HL-60 (cell line): Measurements from ENCODE around the gene NFATC2IP.

Experiments used
- DNase-seq, 2 experiments: peaks; one replicate each; pipeline ENCODE4 v3.0.0-alpha.2; 2010 to 2020; ENCODE audit warnings: low read depth in 1 of 2, low spot score in 1 of 2
- H3K27ac ChIP-seq: fragments of 250-450 bp; sonication (Bioruptor Pico); replicated peaks from 2 replicates; pipeline ENCODE4 v1.5.1; 2020; ENCODE audit warnings: mild to moderate bottlenecking, moderate library complexity
- H3K27me3 ChIP-seq: fragments of 250-450 bp; sonication (Bioruptor Pico); 2 replicates; pipeline ENCODE4 v1.5.1; 2021; ENCODE audit warnings: mild to moderate bottlenecking, moderate library complexity; ENCODE audit not compliant: insufficient read depth, poor library complexity, severe bottlenecking
- H3K4me3 ChIP-seq: replicated peaks from 2 replicates; pipeline ENCODE4 v1.5.1; 2011; ENCODE audit warnings: mild to moderate bottlenecking, control low read depth, low read length; ENCODE audit not compliant: insufficient read depth
- CTCF ChIP-seq: IDR thresholded peaks from one replicate; pipeline ENCODE4 v1.5.1; 2011; ENCODE audit warnings: low read length, control low read depth, inconsistent platforms; ENCODE audit not compliant: insufficient read depth
- GABPA ChIP-seq: IDR thresholded peaks from 2 replicates; pipeline ENCODE4 v1.6.1; 2012; ENCODE audit warnings: low read depth
- POLR2AphosphoS5 ChIP-seq: IDR thresholded peaks from 2 replicates; pipeline ENCODE4 v1.6.1; 2012; ENCODE audit warnings: low read depth
- SPI1 ChIP-seq: IDR thresholded peaks from 2 replicates; pipeline ENCODE4 v1.6.1; 2012; ENCODE audit warnings: low read depth, mild to moderate bottlenecking, borderline replicate concordance
- TF ChIP-seq, protein P1 (sequence below): IDR thresholded peaks from 2 replicates; pipeline ENCODE4 v1.6.1; 2012; ENCODE audit warnings: low read depth; ENCODE audit not compliant: insufficient replicate concordance

NFATC2IP gene

GRCh38 chr16:28958836-28959235 lies 8.1 kb downstream of the NFATC2IP start:
- Histone ChIP-seq H3K4me3 (no peak overlapping the region), H3K27ac (no peak overlapping the region), H3K27me3 (no peaks in the 10 kb centered on the region)
- DNase-seq, result no peak
- TF ChIP-seq SPI1 (no peak), CTCF (no peak), GABPA (no peak), POLR2AphosphoS5 (no peak)
- TF ChIP-seq, protein P1, sequence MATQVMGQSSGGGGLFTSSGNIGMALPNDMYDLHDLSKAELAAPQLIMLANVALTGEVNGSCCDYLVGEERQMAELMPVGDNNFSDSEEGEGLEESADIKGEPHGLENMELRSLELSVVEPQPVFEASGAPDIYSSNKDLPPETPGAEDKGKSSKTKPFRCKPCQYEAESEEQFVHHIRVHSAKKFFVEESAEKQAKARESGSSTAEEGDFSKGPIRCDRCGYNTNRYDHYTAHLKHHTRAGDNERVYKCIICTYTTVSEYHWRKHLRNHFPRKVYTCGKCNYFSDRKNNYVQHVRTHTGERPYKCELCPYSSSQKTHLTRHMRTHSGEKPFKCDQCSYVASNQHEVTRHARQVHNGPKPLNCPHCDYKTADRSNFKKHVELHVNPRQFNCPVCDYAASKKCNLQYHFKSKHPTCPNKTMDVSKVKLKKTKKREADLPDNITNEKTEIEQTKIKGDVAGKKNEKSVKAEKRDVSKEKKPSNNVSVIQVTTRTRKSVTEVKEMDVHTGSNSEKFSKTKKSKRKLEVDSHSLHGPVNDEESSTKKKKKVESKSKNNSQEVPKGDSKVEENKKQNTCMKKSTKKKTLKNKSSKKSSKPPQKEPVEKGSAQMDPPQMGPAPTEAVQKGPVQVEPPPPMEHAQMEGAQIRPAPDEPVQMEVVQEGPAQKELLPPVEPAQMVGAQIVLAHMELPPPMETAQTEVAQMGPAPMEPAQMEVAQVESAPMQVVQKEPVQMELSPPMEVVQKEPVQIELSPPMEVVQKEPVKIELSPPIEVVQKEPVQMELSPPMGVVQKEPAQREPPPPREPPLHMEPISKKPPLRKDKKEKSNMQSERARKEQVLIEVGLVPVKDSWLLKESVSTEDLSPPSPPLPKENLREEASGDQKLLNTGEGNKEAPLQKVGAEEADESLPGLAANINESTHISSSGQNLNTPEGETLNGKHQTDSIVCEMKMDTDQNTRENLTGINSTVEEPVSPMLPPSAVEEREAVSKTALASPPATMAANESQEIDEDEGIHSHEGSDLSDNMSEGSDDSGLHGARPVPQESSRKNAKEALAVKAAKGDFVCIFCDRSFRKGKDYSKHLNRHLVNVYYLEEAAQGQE, result no peak

- DNase-seq, result no peak
- H3K27ac ChIP-seq, result no peak overlapping the region
- TF ChIP-seq CTCF (no peak), POLR2AphosphoS5 (no peak), SPI1 (no peak)
- TF ChIP-seq, protein P1, result no peak
- H3K4me3 ChIP-seq, result no peak overlapping the region
- no peaks in the 10 kb centered on the region for H3K27me3 ChIP-seq
Measured at GRCh38 chr16:28964072-28964471, 13.3 kb downstream of the NFATC2IP start.

DNA sequence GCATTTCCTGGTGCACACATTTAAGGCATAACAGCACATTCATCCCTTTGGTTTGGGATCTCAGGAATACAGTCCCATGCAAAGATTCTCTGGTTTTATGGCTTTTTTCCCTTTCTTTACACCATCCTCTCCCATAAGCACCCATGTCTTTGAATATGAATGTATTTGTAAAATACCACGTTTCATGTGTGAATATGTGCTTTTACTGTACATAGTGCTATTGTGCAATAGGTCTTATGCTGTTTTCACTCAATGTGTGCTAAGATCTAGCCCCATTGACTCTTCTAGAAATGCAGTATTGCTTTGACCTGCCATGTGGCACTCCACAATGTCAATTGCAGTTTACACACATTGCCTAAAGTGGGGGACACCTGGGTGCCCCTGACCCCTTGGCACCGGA lies 13.8 kb downstream of the NFATC2IP start:
- TF ChIP-seq POLR2AphosphoS5 (no peak), SPI1 (no peak), GABPA (no peak), CTCF (no peak)
- TF ChIP-seq, protein P1, result no peak
- Histone ChIP-seq H3K27me3 (no peaks in the 10 kb centered on the region), H3K4me3 (no peak overlapping the region), H3K27ac (no peak overlapping the region)
- no peak for DNase-seq
